Panc1 (cell line): Measurements from ENCODE around the gene ATP5F1E. TPM values are rescaled to one million over a fixed set of nuclear protein-coding genes. Genes with fewer than 3 reads are reported as not detected.

Source experiments
- ATAC-seq: fragments of 200-7000 bp; cut with Tn5 transposase; 2 replicates; pipeline ENCODE4 v1.9.1; 2020; ENCODE audit warnings: mild to moderate bottlenecking, moderate library complexity
- BruUV-seq: library from RNA; stranded (reverse); fragments of 400-500 nt; replicated peaks from 2 replicates; lab custom pipeline; 2021; lab: Mats Ljungman, UMichigan
- CTCF ChIA-PET: fragments of 300-600 bp; sonication (Branson Sonifier 250); formaldehyde crosslinking; loops from one replicate; lab custom pipeline; 2022; ENCODE audit warnings: antibody characterized with exemption; lab: Charles Lee
- POLR2A ChIA-PET: fragments of 300-600 bp; sonication (Branson Sonifier 250); formaldehyde crosslinking; loops from one replicate; lab custom pipeline; 2022; ENCODE audit warnings: antibody characterized with exemption; lab: Charles Lee
- DNase-seq: peaks from one replicate; pipeline ENCODE4 v3.0.0-alpha.2; 2010; ENCODE audit warnings: low read depth, low spot score
- H3K27ac ChIP-seq: 2 replicates; pipeline ENCODE4 v1.5.1; 2011; ENCODE audit warnings: mild to moderate bottlenecking, low read length, inconsistent platforms
- H3K27me3 ChIP-seq: fragments of 200-500 bp; sonication (Bioruptor generic); 2 replicates; pipeline ENCODE4 v1.6.0; 2014; ENCODE audit warnings: low read length, inconsistent platforms; ENCODE audit not compliant: control insufficient read depth, insufficient read depth
- H3K36me3 ChIP-seq: fragments of 200-500 bp; sonication (Bioruptor generic); 2 replicates; pipeline ENCODE4 v1.5.1; 2014; ENCODE audit warnings: inconsistent platforms, mild to moderate bottlenecking, low read length, moderate library complexity; ENCODE audit not compliant: control insufficient read depth, insufficient read depth
- H3K4me1 ChIP-seq: 2 replicates; pipeline ENCODE4 v1.5.1; 2011; ENCODE audit warnings: inconsistent platforms, mild to moderate bottlenecking, low read length, moderate library complexity; ENCODE audit not compliant: control insufficient read depth, insufficient read depth
- H3K4me3 ChIP-seq, 2 experiments: 2 replicates each; pipeline ENCODE4 v1.5.1; 2011 to 2012; ENCODE audit warnings: low read depth in 2 of 2, low read length in 2 of 2, mild to moderate bottlenecking in 2 of 2, inconsistent platforms in 1 of 2, moderate library complexity in 1 of 2
- H3K9me3 ChIP-seq: fragments of 200-500 bp; sonication (Bioruptor generic); 2 replicates; pipeline ENCODE4 v1.5.1; 2014; ENCODE audit warnings: low read depth, mild to moderate bottlenecking, inconsistent platforms, low read length, moderate library complexity; ENCODE audit not compliant: control insufficient read depth, insufficient read depth
- POLR2AphosphoS5 ChIP-seq: IDR thresholded peaks from 2 replicates; pipeline ENCODE4 v1.6.1; 2012; ENCODE audit warnings: mild to moderate bottlenecking, low read depth, low read length, moderate library complexity
- SIN3A ChIP-seq: IDR thresholded peaks from 2 replicates; pipeline ENCODE4 v1.6.1; 2012; ENCODE audit warnings: low read depth, mild to moderate bottlenecking, low read length, moderate library complexity, borderline replicate concordance; ENCODE audit not compliant: insufficient read depth
- TCF7L2 ChIP-seq: IDR thresholded peaks from 2 replicates; pipeline ENCODE4 v1.6.1; 2011; ENCODE audit warnings: mild to moderate bottlenecking, low read depth, low read length, inconsistent platforms
- in situ Hi-C: cut with HindIII; loops from 2 replicates; pipeline ENCODE4 v1.10.0; 2016; ENCODE audit warnings: low sequenced_read_pairs, low pct_unique_long_range_greater_than_20kb
- intact Hi-C: fragments of 100-400 bp; cut with micrococcal nuclease; formaldehyde crosslinking; loops from one replicate; pipeline ENCODE4 v1.10.0; 2022; ENCODE audit not compliant: unreplicated experiment
- total RNA-seq: library from RNA; stranded (reverse); gene quantifications from one replicate; pipeline ENCODE4 v1.2.1, GENCODE V29; 2021; ENCODE audit not compliant: unreplicated experiment
- TF ChIP-seq, protein P1 (sequence below): fragments of 450-650 bp; IDR thresholded peaks from 2 replicates; pipeline ENCODE4 v1.5.1; 2017; ENCODE audit warnings: mild to moderate bottlenecking
- TF ChIP-seq, protein P2 (sequence below), 2 experiments: IDR thresholded peaks; 2 replicates each; pipeline ENCODE4 v1.6.1; 2011 to 2012; ENCODE audit warnings: low read depth in 2 of 2, control low read depth in 1 of 2, low read length in 1 of 2, mild to moderate bottlenecking in 1 of 2, moderate library complexity in 1 of 2; ENCODE audit not compliant: insufficient read depth in 1 of 2

The ATP5F1E gene
- total RNA-seq, 1 experiment from 2014 or later = 90.6 TPM

DNA sequence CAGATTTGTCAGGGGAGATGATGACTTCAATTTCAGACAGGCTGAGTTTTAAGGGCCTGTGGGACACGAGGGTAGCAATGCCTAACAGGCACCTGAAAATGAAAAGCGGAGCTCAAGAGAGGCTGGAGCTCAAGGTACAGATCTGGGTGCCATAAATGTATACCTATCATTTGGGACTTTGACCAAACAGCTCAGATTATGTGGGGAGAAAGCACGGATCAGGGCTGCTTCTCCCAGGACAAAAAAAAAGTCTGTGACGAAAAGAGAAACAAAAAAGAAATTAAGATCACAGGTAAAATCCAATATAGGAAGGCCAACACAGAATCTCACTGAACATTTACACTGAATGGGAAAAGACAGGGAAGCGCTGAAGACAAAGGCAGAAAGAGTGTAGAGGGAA lies 8.5 kb upstream of the ATP5F1E start:
- POLR2A ChIA-PET = no interaction called here
- in situ Hi-C loops (no loop called here), intact Hi-C loops (no loop called here)
- CTCF ChIA-PET = no interaction called here
- H3K27ac ChIP-seq = peak overlapping the region; percentile 97
- TF ChIP-seq, protein P1, sequence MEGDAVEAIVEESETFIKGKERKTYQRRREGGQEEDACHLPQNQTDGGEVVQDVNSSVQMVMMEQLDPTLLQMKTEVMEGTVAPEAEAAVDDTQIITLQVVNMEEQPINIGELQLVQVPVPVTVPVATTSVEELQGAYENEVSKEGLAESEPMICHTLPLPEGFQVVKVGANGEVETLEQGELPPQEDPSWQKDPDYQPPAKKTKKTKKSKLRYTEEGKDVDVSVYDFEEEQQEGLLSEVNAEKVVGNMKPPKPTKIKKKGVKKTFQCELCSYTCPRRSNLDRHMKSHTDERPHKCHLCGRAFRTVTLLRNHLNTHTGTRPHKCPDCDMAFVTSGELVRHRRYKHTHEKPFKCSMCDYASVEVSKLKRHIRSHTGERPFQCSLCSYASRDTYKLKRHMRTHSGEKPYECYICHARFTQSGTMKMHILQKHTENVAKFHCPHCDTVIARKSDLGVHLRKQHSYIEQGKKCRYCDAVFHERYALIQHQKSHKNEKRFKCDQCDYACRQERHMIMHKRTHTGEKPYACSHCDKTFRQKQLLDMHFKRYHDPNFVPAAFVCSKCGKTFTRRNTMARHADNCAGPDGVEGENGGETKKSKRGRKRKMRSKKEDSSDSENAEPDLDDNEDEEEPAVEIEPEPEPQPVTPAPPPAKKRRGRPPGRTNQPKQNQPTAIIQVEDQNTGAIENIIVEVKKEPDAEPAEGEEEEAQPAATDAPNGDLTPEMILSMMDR = no peak
- TF ChIP-seq, protein P2, sequence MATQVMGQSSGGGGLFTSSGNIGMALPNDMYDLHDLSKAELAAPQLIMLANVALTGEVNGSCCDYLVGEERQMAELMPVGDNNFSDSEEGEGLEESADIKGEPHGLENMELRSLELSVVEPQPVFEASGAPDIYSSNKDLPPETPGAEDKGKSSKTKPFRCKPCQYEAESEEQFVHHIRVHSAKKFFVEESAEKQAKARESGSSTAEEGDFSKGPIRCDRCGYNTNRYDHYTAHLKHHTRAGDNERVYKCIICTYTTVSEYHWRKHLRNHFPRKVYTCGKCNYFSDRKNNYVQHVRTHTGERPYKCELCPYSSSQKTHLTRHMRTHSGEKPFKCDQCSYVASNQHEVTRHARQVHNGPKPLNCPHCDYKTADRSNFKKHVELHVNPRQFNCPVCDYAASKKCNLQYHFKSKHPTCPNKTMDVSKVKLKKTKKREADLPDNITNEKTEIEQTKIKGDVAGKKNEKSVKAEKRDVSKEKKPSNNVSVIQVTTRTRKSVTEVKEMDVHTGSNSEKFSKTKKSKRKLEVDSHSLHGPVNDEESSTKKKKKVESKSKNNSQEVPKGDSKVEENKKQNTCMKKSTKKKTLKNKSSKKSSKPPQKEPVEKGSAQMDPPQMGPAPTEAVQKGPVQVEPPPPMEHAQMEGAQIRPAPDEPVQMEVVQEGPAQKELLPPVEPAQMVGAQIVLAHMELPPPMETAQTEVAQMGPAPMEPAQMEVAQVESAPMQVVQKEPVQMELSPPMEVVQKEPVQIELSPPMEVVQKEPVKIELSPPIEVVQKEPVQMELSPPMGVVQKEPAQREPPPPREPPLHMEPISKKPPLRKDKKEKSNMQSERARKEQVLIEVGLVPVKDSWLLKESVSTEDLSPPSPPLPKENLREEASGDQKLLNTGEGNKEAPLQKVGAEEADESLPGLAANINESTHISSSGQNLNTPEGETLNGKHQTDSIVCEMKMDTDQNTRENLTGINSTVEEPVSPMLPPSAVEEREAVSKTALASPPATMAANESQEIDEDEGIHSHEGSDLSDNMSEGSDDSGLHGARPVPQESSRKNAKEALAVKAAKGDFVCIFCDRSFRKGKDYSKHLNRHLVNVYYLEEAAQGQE (IDR thresholded peaks at IDR 0.05; ENCODE audit: insufficient read depth in 1 of 2, low read depth in 2 of 2, low read length in 1 of 2) = no peak
- TF ChIP-seq TCF7L2 = no peak
- TF ChIP-seq POLR2AphosphoS5 = no peak
- no peak for TF ChIP-seq SIN3A
- H3K9me3 ChIP-seq = no peaks in the 10 kb centered on the region
- ATAC-seq (no peak), DNase-seq (no peak)
- BruUV-seq = no TSS peak
- H3K36me3 ChIP-seq = peaks cover 31% of the 10 kb centered on the region
- peaks cover 29% of the 10 kb centered on the region for H3K4me1 ChIP-seq
- peak overlapping the region; percentile 76 to 86 for H3K4me3 ChIP-seq
- H3K27me3 ChIP-seq = no peaks in the 10 kb centered on the region

DNA sequence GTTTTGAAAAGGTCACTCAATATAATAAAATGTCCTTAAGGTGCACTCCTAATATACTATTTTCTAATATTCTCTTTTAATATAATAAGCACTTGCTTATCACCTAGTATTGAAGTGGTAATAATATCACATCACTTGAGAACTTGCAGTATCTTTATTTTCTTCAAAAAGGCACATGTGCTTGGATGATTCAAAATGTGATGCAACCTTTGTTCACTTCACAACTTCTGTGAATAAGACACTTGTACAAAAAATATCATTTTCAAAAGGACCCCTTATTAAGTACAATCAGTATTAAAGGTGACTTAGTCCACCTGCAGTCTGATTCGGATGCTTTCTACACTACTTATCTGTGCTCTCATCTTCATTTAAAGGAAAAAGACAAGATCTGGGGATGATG lies 7.1 kb upstream of the ATP5F1E start:
- TF ChIP-seq TCF7L2 (no peak), SIN3A (no peak), POLR2AphosphoS5 (no peak)
- TF ChIP-seq, protein P2 (IDR thresholded peaks at IDR 0.05; ENCODE audit: insufficient read depth in 1 of 2, low read depth in 2 of 2, low read length in 1 of 2) = no peak
- TF ChIP-seq, protein P1 = no peak
- Histone ChIP-seq H3K4me3 (no peak overlapping the region), H3K36me3 (peaks cover 37% of the 10 kb centered on the region), H3K27me3 (no peaks in the 10 kb centered on the region), H3K4me1 (peaks cover 30% of the 10 kb centered on the region), H3K9me3 (no peaks in the 10 kb centered on the region), H3K27ac (peak overlapping the region; percentile 54)
- BruUV-seq = no TSS peak
- intact Hi-C loops = no loop called here
- in situ Hi-C loops = no loop called here
- no peak for DNase-seq
- CTCF ChIA-PET = no interaction called here
- POLR2A ChIA-PET = no interaction called here
- ATAC-seq = no peak
